Measurements from ENCODE around the gene RNU1-2. TPM values are rescaled to one million over a fixed set of nuclear protein-coding genes. Genes with fewer than 3 reads are reported as not detected.

Gene RNU1-2
- total and polyA plus RNA-seq, 2 donors from 2014 or later: 26.8 to 8,605 TPM

DNA sequence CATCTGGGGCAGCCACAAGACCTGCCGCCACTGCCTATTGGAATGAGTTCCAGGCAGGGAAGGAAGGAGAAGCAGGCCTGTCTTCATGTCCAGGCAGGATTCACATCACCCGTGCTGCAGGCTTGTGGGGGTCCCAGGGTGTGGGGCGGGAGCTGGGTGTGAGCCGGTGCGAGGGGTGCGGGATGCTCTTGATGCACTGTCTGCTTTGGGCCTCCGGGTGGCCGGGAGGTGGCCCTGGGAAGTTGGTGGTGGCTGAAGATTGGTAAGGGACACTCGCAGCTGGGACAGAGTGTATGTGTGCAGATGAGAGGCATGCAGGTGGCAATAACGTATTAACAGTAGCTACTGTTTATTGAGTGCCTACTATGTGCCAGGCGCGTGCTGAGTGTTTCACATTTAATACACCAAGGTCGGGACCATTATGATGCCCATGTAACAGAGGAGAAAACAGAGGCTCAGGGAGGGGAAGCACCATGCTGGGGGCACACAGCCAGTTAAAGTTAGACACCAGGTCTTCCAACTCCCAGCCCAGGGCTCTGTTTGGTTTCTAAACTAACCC lies 29.2 kb downstream of the RNU1-2 start:
- TF ChIP-seq, protein P1, sequence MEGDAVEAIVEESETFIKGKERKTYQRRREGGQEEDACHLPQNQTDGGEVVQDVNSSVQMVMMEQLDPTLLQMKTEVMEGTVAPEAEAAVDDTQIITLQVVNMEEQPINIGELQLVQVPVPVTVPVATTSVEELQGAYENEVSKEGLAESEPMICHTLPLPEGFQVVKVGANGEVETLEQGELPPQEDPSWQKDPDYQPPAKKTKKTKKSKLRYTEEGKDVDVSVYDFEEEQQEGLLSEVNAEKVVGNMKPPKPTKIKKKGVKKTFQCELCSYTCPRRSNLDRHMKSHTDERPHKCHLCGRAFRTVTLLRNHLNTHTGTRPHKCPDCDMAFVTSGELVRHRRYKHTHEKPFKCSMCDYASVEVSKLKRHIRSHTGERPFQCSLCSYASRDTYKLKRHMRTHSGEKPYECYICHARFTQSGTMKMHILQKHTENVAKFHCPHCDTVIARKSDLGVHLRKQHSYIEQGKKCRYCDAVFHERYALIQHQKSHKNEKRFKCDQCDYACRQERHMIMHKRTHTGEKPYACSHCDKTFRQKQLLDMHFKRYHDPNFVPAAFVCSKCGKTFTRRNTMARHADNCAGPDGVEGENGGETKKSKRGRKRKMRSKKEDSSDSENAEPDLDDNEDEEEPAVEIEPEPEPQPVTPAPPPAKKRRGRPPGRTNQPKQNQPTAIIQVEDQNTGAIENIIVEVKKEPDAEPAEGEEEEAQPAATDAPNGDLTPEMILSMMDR (IDR thresholded peaks at IDR 0.05; ENCODE audit: borderline replicate concordance, extremely low read depth, insufficient read depth): no peak
- no peak overlapping the region for H3K27ac ChIP-seq (ENCODE audit: low read depth in 2 of 2, low read length in 2 of 2)
- no peaks in the 10 kb centered on the region for H3K36me3 ChIP-seq (ENCODE audit: control insufficient read depth in 2 of 3, insufficient read depth in 3 of 3, low read length in 3 of 3)
- H3K9ac ChIP-seq (ENCODE audit: low read length in 3 of 3): no peak overlapping the region
- DNase-seq: peak in 1 of 5 donors; percentile 70
- peaks cover 0 to 10% (median 0%) of the 10 kb centered on the region in 3 donors for H3K4me1 ChIP-seq (ENCODE audit: control insufficient read depth in 2 of 3, insufficient read depth in 2 of 3, low read depth in 1 of 3, low read length in 3 of 3)
- no peaks in the 10 kb centered on the region for H3K27me3 ChIP-seq (ENCODE audit: control insufficient read depth, insufficient read depth, low read length)
- no peak overlapping the region for H3K4me3 ChIP-seq (ENCODE audit: low read length in 3 of 3)
- H3K9me3 ChIP-seq (ENCODE audit: control insufficient read depth in 2 of 3, insufficient read depth in 1 of 3, low read length in 3 of 3): no peaks in the 10 kb centered on the region
- FAIRE-seq: no peak
- intact Hi-C loops (cut with DNase I): no loop called here

- no peaks in the 10 kb centered on the region for H3K9me3 ChIP-seq (ENCODE audit: control insufficient read depth in 2 of 3, insufficient read depth in 1 of 3, low read length in 3 of 3)
- TF ChIP-seq, protein P1 (IDR thresholded peaks at IDR 0.05; ENCODE audit: borderline replicate concordance, extremely low read depth, insufficient read depth): no peak
- peaks cover 0 to 10% (median 0%) of the 10 kb centered on the region in 3 donors for H3K4me1 ChIP-seq (ENCODE audit: control insufficient read depth in 2 of 3, insufficient read depth in 2 of 3, low read depth in 1 of 3, low read length in 3 of 3)
- H3K27me3 ChIP-seq (ENCODE audit: control insufficient read depth, insufficient read depth, low read length): no peaks in the 10 kb centered on the region
- DNase-seq (peak in 2 of 5 donors; percentile 40 to 79), FAIRE-seq (no peak)
- intact Hi-C loops (cut with DNase I): no loop called here
- no peak overlapping the region for H3K9ac ChIP-seq (ENCODE audit: low read length in 3 of 3)
- H3K4me3 ChIP-seq (ENCODE audit: low read length in 3 of 3): no peak overlapping the region
- no peaks in the 10 kb centered on the region for H3K36me3 ChIP-seq (ENCODE audit: control insufficient read depth in 2 of 3, insufficient read depth in 3 of 3, low read length in 3 of 3)
- no peak overlapping the region for H3K27ac ChIP-seq (ENCODE audit: low read depth in 2 of 2, low read length in 2 of 2)
Observed at GRCh38 chr1:16925635-16926490, 30.1 kb downstream of the RNU1-2 start.

DNA sequence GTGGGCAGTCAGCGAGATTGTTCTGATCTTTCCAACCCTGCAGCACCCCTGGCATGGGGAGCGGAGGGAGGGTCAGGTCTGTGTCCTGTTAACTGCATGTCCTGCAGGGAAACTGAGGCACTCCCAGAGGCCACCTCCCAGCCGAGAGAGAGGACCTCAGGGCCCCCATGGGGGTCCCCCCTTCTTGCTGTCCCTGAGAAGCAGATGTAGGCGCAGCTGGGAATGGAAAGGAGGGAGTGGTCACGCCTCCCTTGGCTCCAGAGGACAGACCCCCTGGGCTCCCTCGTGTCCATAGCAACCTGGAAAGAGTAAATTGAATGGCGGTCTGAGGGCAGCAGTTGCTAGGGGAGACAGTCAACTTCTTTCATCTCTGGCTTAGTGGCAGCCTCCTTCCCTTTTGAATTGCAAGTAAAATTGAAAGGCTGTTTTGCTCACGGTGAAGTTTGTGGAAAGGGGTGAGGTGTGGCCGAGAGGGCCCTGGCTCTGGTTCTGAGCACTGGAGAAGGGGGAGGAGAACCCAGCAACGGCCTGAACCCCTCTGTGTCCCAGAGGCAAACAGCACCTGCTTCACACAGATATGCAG lies 30.8 kb downstream of the RNU1-2 start:
- no peaks in the 10 kb centered on the region for H3K36me3 ChIP-seq (ENCODE audit: control insufficient read depth in 2 of 3, insufficient read depth in 3 of 3, low read length in 3 of 3)
- no peaks in the 10 kb centered on the region for H3K27me3 ChIP-seq (ENCODE audit: control insufficient read depth, insufficient read depth, low read length)
- TF ChIP-seq, protein P1 (IDR thresholded peaks at IDR 0.05; ENCODE audit: borderline replicate concordance, extremely low read depth, insufficient read depth): no peak
- H3K4me1 ChIP-seq (ENCODE audit: control insufficient read depth in 2 of 3, insufficient read depth in 2 of 3, low read depth in 1 of 3, low read length in 3 of 3): peaks cover 0 to 4% (median 0%) of the 10 kb centered on the region in 3 donors
- H3K9me3 ChIP-seq (ENCODE audit: control insufficient read depth in 2 of 3, insufficient read depth in 1 of 3, low read length in 3 of 3): no peaks in the 10 kb centered on the region
- no peak overlapping the region for H3K27ac ChIP-seq (ENCODE audit: low read depth in 2 of 2, low read length in 2 of 2)
- H3K4me3 ChIP-seq (ENCODE audit: low read length in 3 of 3): no peak overlapping the region
- no peak overlapping the region for H3K9ac ChIP-seq (ENCODE audit: low read length in 3 of 3)
- DNase-seq (peak; percentile 66 to 94 (median 80)), FAIRE-seq (no peak)
- intact Hi-C loops (cut with DNase I): no loop called here
